D721Med (cell line): ENCODE data around the gene CAPRIN2.

Source experiments
- DNase-seq: peaks from one replicate; pipeline ENCODE4 v3.0.0; 2011; ENCODE audit warnings: low spot score; ENCODE audit not compliant: insufficient read length
- FAIRE-seq: peaks from 2 replicates; lab custom pipeline; 2011; peaks lifted over from hg19 to GRCh38; lab: Jason Lieb, UNC
- CTCF ChIP-seq: IDR thresholded peaks from 2 replicates; pipeline ENCODE4 v1.5.1; 2012; ENCODE audit warnings: mild to moderate bottlenecking, control low read depth; ENCODE audit not compliant: insufficient read depth; ENCODE audit errors: missing control alignments

CAPRIN2 gene

GRCh38 chr12:30782316-30783173, 27.8 kb upstream of the CAPRIN2 start:
- FAIRE-seq (no peak), DNase-seq (no peak)
- TF ChIP-seq CTCF, result no peak

GRCh38 chr12:30779578-30779977, 24.8 kb upstream of the CAPRIN2 start:
- no peak for TF ChIP-seq CTCF
- DNase-seq (no peak), FAIRE-seq (no peak)

GRCh38 chr12:30779178-30779577, 24.4 kb upstream of the CAPRIN2 start:
- DNase-seq (no peak), FAIRE-seq (no peak)
- TF ChIP-seq CTCF, result no peak

GRCh38 chr12:30774599-30774998, 19.8 kb upstream of the CAPRIN2 start:
- FAIRE-seq, result no peak

GRCh38 chr12:30769802-30770201, 15.1 kb upstream of the CAPRIN2 start:
- no peak for TF ChIP-seq CTCF
- FAIRE-seq, result no peak
- no peak for DNase-seq

More at GRCh38 chr12:30774599-30774998, 19.8 kb upstream of the CAPRIN2 start:
- TF ChIP-seq CTCF, result no peak
- no peak for DNase-seq

- no peak for DNase-seq
Observed at GRCh38 chr12:30764251-30764650, 9.5 kb upstream of the CAPRIN2 start.

More at GRCh38 chr12:30764251-30764650, 9.5 kb upstream of the CAPRIN2 start:
- TF ChIP-seq CTCF, result no peak
- no peak for FAIRE-seq
